Kidney (tissue), 14 donors: ENCODE data around the gene STK38L. TPM values are rescaled to one million over a fixed set of nuclear protein-coding genes. Genes with fewer than 3 reads are reported as not detected.

Experiments
- DNase-seq, 5 donors: peaks; one replicate each; pipeline ENCODE4 v3.0.0-alpha.2; 2013 to 2020
- FAIRE-seq: peaks from 2 replicates; lab custom pipeline; 2012; peaks lifted over from hg19 to GRCh38; lab: Jason Lieb, UNC
- H3K27ac ChIP-seq, 2 donors: one replicate each; pipeline ENCODE4 v1.7.0; 2013; ENCODE audit warnings: low read depth in 2 of 2, low read length in 2 of 2, inconsistent platforms in 1 of 2
- H3K27me3 ChIP-seq: one replicate; pipeline ENCODE4 v1.7.1; 2013; ENCODE audit warnings: low read length, inconsistent platforms; ENCODE audit not compliant: control insufficient read depth, insufficient read depth
- H3K36me3 ChIP-seq, 3 donors: one replicate each; pipeline versions ENCODE4 v1.7.0 to v1.7.1; 2013; ENCODE audit warnings: low read length in 3 of 3, control low read depth in 1 of 3, inconsistent platforms in 1 of 3; ENCODE audit not compliant: insufficient read depth in 3 of 3, control insufficient read depth in 2 of 3
- H3K4me1 ChIP-seq, 3 donors: one replicate each; pipeline versions ENCODE4 v1.7.0 to v1.7.1; 2013; ENCODE audit warnings: low read length in 3 of 3, inconsistent platforms in 1 of 3, low read depth in 1 of 3; ENCODE audit not compliant: control insufficient read depth in 2 of 3, insufficient read depth in 2 of 3
- H3K4me3 ChIP-seq, 3 donors: one replicate each; pipeline versions ENCODE4 v1.7.0 to v1.8.1; 2013; ENCODE audit warnings: low read length in 3 of 3, control low read depth in 1 of 3, inconsistent platforms in 1 of 3
- H3K9ac ChIP-seq, 3 donors: one replicate each; pipeline versions ENCODE4 v1.7.0 to v1.7.1; 2013; ENCODE audit warnings: low read length in 3 of 3, control low read depth in 1 of 3, inconsistent platforms in 1 of 3
- H3K9me3 ChIP-seq, 3 donors: one replicate each; pipeline versions ENCODE4 v1.7.0 to v1.7.1; 2013; ENCODE audit warnings: low read length in 3 of 3, control low read depth in 1 of 3, inconsistent platforms in 1 of 3; ENCODE audit not compliant: control insufficient read depth in 2 of 3, insufficient read depth in 1 of 3
- intact Hi-C: fragments of 100-400 bp; cut with DNase I; formaldehyde crosslinking; loops from one replicate; pipeline ENCODE4 v1.11.1; 2022
- polyA plus RNA-seq: library from polyadenylated mRNA; stranded (reverse); fragments of 350-450 nt; fragmentation: Illumina TruSeq; extraction: RNeasy Lipid Tissue Mini Kit (QIAGEN cat#74804); gene quantifications from one replicate; pipeline ENCODE4 v1.2.3, GENCODE V29; 2014; ENCODE audit warnings: low read depth, low replicate concordance; ENCODE audit not compliant: insufficient read depth
- total RNA-seq: library from RNA; stranded (reverse); fragmentation: NEBNext Ultra II Directional; extraction: Animal tissue kit (Norgen Biotek cat#: 25700); gene quantifications from one replicate; pipeline ENCODE4 v1.2.1, GENCODE V29; 2021
- TF ChIP-seq, protein P1 (sequence below): IDR thresholded peaks from 3 replicates; pipeline ENCODE4 v1.5.1; 2012; ENCODE audit warnings: mild to moderate bottlenecking, moderate library complexity, borderline replicate concordance; ENCODE audit not compliant: insufficient read depth; ENCODE audit errors: extremely low read depth
- donor health status: control.
- donor health status: control.
- donor health status: control.
- donor health status: control.
- donor health status: control.
- donor health status: DM: yes; HTN: yes; CAD: no.
- donor health status: Normal renal cell carcinoma (clear cell type).

STK38L gene
- total and polyA plus RNA-seq, 2 donors from 2014 or later: 5.2 to 43.6 TPM

DNA sequence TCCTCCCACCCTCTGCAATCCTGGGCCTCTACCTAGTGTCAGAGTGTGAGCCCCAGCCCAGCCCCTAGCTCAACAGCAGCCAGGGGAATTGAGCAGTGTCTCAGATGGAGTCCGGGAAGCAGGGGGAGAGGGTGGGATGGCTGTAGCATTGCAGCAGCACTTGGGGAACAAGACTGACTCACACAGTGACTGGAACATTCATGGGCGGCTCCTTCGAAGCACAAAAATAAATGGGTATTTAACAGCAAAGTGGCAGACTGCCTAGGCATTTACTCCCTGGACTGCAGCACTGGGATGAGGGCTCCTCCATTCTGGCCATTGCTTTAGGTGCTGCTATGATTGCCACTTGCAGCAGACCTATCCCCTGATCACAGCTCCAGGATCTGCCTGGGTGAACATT lies 46.0 kb upstream of the STK38L start:
- Histone ChIP-seq H3K27me3 (no peaks in the 10 kb centered on the region), H3K4me1 (peaks cover 0 to 7% (median 0%) of the 10 kb centered on the region in 3 donors), H3K27ac (no peak overlapping the region), H3K4me3 (no peak overlapping the region), H3K9me3 (no peaks in the 10 kb centered on the region), H3K9ac (no peak overlapping the region), H3K36me3 (no peaks in the 10 kb centered on the region)
- no peak for DNase-seq
- no peak for FAIRE-seq
- TF ChIP-seq, protein P1, sequence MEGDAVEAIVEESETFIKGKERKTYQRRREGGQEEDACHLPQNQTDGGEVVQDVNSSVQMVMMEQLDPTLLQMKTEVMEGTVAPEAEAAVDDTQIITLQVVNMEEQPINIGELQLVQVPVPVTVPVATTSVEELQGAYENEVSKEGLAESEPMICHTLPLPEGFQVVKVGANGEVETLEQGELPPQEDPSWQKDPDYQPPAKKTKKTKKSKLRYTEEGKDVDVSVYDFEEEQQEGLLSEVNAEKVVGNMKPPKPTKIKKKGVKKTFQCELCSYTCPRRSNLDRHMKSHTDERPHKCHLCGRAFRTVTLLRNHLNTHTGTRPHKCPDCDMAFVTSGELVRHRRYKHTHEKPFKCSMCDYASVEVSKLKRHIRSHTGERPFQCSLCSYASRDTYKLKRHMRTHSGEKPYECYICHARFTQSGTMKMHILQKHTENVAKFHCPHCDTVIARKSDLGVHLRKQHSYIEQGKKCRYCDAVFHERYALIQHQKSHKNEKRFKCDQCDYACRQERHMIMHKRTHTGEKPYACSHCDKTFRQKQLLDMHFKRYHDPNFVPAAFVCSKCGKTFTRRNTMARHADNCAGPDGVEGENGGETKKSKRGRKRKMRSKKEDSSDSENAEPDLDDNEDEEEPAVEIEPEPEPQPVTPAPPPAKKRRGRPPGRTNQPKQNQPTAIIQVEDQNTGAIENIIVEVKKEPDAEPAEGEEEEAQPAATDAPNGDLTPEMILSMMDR: no peak
- intact Hi-C loops: no loop called here

DNA sequence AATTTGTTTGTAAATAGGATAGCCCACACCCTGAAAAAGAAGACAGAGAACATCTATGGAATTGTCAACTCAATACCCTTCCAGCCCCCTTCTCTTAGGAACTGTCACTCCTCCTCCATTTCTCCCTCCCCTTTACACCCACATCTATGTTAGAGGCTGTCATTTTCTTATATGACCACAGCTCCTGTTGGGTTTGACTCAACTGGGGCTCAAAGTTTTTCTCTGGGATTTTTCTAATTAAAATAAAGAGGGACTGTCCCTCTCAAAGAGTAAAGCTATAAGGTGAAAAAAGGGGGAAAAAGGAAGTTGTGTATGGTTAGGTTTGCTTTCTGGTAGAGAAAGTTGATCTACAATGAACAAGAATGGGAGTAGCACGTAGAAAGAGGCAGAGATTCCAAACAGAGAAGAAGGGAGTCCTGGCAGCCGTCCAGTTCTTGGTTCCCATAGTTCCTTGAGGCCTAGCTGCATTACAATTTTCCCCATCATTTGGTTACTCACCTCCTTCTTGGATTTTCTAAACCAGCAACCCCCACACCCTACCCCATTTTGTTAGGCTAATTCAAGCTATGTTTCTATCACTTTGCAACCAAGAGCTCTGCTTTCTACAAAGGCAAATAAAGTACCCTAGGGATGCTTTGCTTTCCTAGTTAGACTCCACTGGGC lies 44.3 kb upstream of the STK38L start:
- Histone ChIP-seq H3K27ac (no peak overlapping the region), H3K36me3 (no peaks in the 10 kb centered on the region), H3K9ac (no peak overlapping the region), H3K4me1 (no peaks in the 10 kb centered on the region), H3K27me3 (no peaks in the 10 kb centered on the region), H3K9me3 (no peaks in the 10 kb centered on the region), H3K4me3 (no peak overlapping the region)
- FAIRE-seq: no peak
- TF ChIP-seq, protein P1: no peak
- intact Hi-C loops: no loop called here
- no peak for DNase-seq

DNA sequence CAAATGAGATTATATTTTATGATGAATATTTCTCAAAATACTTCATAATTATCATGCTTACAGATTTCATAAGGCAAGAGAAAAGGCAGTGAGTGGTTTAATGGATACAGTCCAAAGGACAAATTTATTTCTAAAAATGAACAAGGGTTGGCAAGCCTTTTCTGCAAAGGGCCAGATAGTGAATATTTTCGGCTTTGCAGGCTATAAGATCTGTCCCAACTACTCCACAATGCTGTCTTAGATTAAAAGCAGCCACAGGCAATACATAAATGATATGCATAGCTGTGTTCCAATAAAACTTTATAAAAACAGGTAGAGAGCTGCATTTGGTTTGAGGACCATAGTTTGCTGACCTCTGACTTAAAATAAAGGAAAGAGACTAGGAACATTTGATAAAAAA lies 42.9 kb upstream of the STK38L start:
- Histone ChIP-seq H3K4me1 (no peaks in the 10 kb centered on the region), H3K9ac (no peak overlapping the region), H3K4me3 (no peak overlapping the region), H3K27me3 (no peaks in the 10 kb centered on the region), H3K36me3 (no peaks in the 10 kb centered on the region), H3K9me3 (no peaks in the 10 kb centered on the region), H3K27ac (no peak overlapping the region)
- intact Hi-C loops: no loop called here
- TF ChIP-seq, protein P1: no peak
- no peak for FAIRE-seq
- DNase-seq: no peak
